ENCODE results near the gene RASAL2. TPM values are rescaled to one million over a fixed set of nuclear protein-coding genes. Genes with fewer than 3 reads are reported as not detected.

Gene RASAL2
- total and polyA plus RNA-seq, 2 of the 13 experiments (the other 11 are each of a cell fraction or from before 2014, with no cell fraction given) = 5.4 to 5.9 TPM

DNA sequence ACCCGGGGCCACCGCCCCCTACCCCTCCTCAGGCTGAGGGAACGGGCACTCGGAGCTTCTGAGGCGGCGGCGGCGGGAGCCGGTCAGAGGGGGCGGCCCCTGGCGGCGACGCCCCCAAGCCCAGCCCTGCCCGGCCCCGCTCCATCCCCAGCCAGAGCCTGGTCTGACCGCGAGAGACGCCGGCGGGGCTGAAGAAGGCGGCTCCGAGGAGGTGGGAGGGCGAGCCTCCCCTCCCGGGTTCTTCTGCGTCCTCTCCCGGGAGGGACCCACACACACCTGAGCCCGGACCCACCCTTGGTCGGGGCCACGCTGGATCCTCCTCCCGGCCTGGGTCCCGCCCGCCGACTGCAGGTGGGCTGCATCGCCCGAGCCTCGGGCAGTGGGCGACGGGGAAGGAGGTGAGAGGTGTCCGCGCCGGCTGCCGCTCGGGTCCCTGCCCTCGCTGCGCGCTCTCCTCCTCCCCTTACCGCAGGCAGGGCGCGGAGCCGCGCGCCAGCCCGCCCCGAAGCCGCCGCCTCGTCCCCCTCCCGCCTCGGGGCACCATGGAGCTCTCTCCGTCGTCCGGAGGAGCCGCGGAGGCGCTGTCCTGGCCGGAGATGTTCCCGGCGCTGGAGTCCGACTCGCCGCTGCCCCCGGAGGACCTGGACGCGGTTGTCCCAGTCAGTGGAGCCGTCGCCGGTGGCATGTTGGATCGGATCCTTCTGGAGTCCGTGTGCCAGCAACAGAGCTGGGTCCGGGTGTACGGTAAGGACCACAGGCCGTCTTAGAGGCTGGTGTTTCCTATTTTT, at the start of gene RASAL2 (continued):
- no peak for TF ChIP-seq HINFP (CRISPR knock-in tag; IDR thresholded peaks at IDR 0.05; ENCODE audit: low read depth)
- no peak; the same call in 1 of the 2 replicates for TF ChIP-seq NCOA2 (CRISPR knock-in tag; IDR thresholded peaks at IDR 0.05)
- TF ChIP-seq TBX3 (IDR thresholded peaks at IDR 0.05; ENCODE audit: borderline replicate concordance) = no peak
- TF ChIP-seq ZBTB1 (CRISPR knock-in tag; IDR thresholded peaks at IDR 0.05; ENCODE audit: borderline replicate concordance) = no peak
- TF ChIP-seq ZBTB38 (CRISPR knock-in tag; IDR thresholded peaks at IDR 0.05) = 0 out of 2 replicates have a peak, but pooled peaks have one; percentile 16
- no peak for TF ChIP-seq ZBTB21 (CRISPR knock-in tag; IDR thresholded peaks at IDR 0.05)
- TF ChIP-seq, protein P1, sequence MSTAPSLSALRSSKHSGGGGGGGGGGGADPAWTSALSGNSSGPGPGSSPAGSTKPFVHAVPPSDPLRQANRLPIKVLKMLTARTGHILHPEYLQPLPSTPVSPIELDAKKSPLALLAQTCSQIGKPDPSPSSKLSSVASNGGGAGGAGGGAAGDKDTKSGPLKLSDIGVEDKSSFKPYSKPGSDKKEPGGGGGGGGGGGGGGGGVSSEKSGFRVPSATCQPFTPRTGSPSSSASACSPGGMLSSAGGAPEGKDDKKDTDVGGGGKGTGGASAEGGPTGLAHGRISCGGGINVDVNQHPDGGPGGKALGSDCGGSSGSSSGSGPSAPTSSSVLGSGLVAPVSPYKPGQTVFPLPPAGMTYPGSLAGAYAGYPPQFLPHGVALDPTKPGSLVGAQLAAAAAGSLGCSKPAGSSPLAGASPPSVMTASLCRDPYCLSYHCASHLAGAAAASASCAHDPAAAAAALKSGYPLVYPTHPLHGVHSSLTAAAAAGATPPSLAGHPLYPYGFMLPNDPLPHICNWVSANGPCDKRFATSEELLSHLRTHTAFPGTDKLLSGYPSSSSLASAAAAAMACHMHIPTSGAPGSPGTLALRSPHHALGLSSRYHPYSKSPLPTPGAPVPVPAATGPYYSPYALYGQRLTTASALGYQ (CRISPR knock-in tag; IDR thresholded peaks at IDR 0.05) = 0 out of 2 replicates have a peak, but pooled peaks have one; percentile 26
- no peak for TF ChIP-seq RARA (CRISPR knock-in tag; IDR thresholded peaks at IDR 0.05)
- TF ChIP-seq NFE2L1 (CRISPR knock-in tag; IDR thresholded peaks at IDR 0.05; ENCODE audit: borderline replicate concordance) = no peak
- peak; percentile 81 for TF ChIP-seq KMT2B (CRISPR knock-in tag; IDR thresholded peaks at IDR 0.05)
- no peak for TF ChIP-seq SMARCE1 (IDR thresholded peaks at IDR 0.05; ENCODE audit: borderline replicate concordance)
- TF ChIP-seq ZIK1 (CRISPR knock-in tag; IDR thresholded peaks at IDR 0.05; ENCODE audit: borderline replicate concordance, low read depth) = no peak
- no peak for TF ChIP-seq SUZ12 (IDR thresholded peaks at IDR 0.05; ENCODE audit: low read depth, low read length)
- TF ChIP-seq PHF21A (CRISPR knock-in tag; IDR thresholded peaks at IDR 0.05) = peak; percentile 62; the same call in 1 of the 2 replicates
- TF ChIP-seq ARNT2 (CRISPR knock-in tag; IDR thresholded peaks at IDR 0.05; ENCODE audit: low read depth) = peak; percentile 40; the same call in 1 of the 2 replicates
- peak; percentile 35; the same call in 1 of the 2 replicates for TF ChIP-seq ZNF749 (CRISPR knock-in tag; IDR thresholded peaks at IDR 0.05; ENCODE audit: borderline replicate concordance)
- TF ChIP-seq FOSL1 (CRISPR knock-in tag; IDR thresholded peaks at IDR 0.05; ENCODE audit: borderline replicate concordance) = no peak
- TF ChIP-seq NFYB (CRISPR knock-in tag; IDR thresholded peaks at IDR 0.05) = no peak
- no peak for TF ChIP-seq ZC3H4 (CRISPR knock-in tag; IDR thresholded peaks at IDR 0.05; ENCODE audit: borderline replicate concordance)
- no peak for TF ChIP-seq ZFP41 (CRISPR knock-in tag; IDR thresholded peaks at IDR 0.05; ENCODE audit: borderline replicate concordance)
- no peak for TF ChIP-seq IRF2 (CRISPR knock-in tag; IDR thresholded peaks at IDR 0.05)
- TF ChIP-seq ZBTB42 (CRISPR knock-in tag; IDR thresholded peaks at IDR 0.05) = no peak
- TF ChIP-seq RBM39 (IDR thresholded peaks at IDR 0.05; ENCODE audit: low read depth, low read length, poor library complexity, severe bottlenecking) = no peak
- TF ChIP-seq, protein P2, sequence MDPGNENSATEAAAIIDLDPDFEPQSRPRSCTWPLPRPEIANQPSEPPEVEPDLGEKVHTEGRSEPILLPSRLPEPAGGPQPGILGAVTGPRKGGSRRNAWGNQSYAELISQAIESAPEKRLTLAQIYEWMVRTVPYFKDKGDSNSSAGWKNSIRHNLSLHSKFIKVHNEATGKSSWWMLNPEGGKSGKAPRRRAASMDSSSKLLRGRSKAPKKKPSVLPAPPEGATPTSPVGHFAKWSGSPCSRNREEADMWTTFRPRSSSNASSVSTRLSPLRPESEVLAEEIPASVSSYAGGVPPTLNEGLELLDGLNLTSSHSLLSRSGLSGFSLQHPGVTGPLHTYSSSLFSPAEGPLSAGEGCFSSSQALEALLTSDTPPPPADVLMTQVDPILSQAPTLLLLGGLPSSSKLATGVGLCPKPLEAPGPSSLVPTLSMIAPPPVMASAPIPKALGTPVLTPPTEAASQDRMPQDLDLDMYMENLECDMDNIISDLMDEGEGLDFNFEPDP (CRISPR knock-in tag; conservative IDR thresholded peaks at IDR 0.05) = no peak
- TF ChIP-seq YY1 (IDR thresholded peaks at IDR 0.05; ENCODE audit: insufficient read depth, insufficient replicate concordance, low read depth, low read length) = peak; percentile 7
- TF ChIP-seq PAX8 (CRISPR knock-in tag; IDR thresholded peaks at IDR 0.05; ENCODE audit: borderline replicate concordance) = no peak
- no peak for TF ChIP-seq KLF9 (CRISPR knock-in tag; IDR thresholded peaks at IDR 0.05; ENCODE audit: low read depth)

Data from HepG2 (cell line).